HCEC 1CT (cell line): ENCODE data around the gene UBL5.
"Not testable (repeated sequence)": the region's sequence is repeated elsewhere in the genome, so short reads cannot be mapped to it uniquely, and the experiment has no call there.

Experiments used
- DNase-seq: peaks from one replicate; pipeline ENCODE4 v3.0.0-alpha.2; 2017

UBL5 gene

DNA sequence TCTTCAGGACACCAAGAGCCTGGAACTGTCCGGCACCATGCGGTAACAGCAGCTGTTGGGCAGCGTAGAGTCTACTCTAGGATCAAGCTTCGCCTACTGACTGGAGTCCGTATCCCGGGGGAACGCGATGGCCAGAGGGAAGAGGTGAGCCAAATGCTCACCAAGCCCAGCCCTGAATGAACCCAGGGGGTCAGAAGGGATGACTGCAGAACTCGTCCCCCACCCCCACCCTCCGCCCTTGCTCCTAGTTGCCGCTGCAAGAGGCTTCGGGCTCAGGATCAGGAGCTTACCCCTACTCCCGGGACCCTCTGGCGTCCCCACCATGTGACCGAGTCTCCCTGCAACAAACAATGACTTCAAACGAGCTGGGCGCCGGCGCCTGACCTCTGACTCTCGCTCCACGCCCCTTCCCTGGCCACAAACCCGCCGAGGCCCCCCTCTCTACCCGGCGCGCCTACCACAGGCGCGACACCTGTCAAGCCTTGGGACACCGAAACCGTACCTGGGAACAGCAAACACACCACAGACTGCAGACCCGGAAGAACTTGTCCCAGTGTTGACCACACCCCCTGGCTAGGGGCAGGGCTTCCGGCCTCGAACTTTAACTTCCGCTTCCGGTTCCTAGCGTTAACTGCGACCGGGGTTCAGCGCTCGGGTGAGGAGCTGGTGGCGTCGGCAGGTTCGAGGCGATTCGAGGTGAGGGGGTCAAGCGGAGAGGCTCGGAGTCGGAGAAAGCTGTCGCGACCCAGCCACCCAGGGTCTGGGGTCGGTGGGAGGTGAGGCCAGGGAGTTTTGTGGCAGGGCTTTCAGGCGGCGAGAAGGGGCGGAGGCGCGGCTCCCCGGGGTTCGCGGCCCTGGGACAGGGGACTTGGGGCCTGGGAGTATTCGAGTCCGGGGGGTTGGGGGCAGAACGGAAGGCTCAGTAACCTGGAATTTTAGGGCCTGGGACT is at the start of gene UBL5:
UBL5 (plus strand) TSS at position 630 of the 950 bp plus-strand sequence. CDS start 420 bp downstream, outside the sequence.
- DNase-seq: peak; percentile 85

GRCh38 chr19:9782338-9782737 is 45.4 kb upstream of the UBL5 start:
- DNase-seq: no peak

GRCh38 chr19:9784163-9784496 is 43.6 kb upstream of the UBL5 start:
- not testable (repeated sequence) for DNase-seq

DNA sequence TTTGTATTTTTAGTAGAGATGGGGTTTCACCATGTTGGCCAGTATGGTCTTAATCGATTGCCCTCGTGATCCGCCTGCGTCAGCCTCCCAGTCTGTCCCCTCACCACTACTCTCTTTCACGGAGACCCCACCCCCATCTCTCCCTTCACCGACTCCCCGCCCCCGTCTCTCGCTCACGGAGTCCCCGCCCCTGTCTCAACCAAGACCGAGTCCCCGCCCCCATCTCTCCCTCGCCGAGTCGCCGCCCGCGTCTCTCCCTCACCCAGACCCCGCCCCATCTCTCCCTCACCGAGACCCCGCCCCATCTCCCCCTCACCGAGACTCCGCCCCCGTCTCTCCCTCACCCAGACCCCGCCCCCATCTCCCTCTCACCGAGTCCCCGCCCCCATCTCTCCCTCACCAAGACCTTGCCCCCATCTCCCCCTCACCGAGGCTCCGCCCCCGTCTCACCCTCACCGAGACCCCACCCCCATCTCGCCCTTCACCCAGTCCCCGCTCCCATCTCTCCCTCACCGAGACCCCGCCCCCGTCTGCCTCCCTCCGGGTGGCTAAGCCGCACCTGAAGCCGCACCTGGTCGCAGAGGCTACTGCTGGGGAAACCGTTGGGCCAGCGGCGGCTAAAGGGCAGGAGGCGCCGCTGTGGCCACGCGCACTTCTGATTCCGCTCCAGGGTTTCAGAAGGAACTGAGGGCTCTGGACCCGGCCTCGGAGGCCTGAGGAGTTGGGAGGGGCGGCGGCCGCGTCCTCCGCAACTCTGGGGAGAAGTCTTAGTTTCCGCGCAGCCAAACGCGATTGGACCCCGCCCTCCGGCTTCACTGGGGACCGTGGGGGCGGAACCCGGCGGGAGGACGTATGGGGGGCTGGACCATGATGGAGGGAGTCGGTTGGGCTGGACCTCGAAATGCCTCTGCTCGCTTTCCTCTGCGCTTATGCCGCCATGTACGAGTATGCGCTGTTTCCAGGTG is 42.1 kb upstream of the UBL5 start:
- peak; percentile 84 for DNase-seq

DNA sequence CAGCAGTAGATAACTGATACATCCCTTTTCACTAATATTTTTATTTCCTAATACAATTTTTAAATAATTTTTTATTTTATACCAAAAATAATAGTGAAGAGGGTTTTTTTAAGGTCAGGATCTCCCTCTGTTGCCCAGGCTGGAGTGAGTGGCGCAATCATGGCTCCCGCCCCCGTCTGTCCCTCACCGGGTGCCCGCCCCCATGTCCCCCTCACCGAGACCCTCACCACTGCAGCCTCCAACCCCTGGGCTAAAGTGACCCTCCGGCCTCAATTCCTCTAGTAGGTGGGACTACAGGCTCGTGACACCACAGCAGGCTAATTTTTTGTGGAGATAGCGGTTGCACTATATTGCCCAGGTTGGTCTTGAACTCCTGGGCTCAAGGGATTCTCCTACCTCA is 41.4 kb upstream of the UBL5 start:
- no peak for DNase-seq

DNA sequence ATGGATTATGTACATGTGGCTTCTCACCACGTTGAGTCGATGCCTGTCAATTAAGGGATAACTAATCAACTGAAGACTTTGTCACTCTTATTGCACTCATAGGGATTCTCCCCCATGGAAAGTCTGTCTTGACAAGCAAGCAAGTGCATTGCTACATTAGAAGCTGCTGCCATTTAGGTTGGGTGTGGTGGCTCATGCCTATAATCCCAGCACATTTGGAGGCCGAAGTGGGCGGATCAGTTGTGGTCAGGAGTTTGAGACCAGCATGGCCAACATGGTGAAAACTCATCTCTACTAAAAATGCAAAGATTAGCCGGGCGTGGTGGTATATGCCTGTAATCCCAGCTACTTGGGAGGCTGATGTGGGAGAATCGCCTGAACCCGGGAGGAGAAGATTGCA is 40.9 kb upstream of the UBL5 start:
- no peak for DNase-seq

DNA sequence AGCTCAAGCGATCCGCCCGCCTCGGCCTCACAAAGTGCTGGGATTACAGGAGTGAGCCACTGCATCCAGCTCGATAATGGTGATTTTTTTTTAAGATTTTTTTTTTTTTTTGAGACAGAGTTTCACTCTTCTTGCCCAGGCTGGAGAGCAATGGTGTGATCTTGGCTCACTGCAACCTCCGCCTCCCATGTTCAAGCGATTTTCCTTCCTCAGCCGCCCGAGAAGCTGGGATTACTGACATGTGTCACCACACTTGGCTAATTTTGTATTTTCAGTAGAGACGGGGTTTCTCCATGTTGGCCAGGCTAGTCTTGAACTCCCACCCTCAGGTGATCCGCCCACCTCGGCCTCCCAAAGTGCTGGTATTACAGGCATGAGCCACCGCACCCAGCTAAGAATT is 39.1 kb upstream of the UBL5 start:
- DNase-seq: not testable (repeated sequence)

- DNase-seq: no peak
Measured at GRCh38 chr19:9789066-9789465, 38.7 kb upstream of the UBL5 start.

GRCh38 chr19:9789579-9789978 is 38.1 kb upstream of the UBL5 start:
- DNase-seq: not testable (repeated sequence)

- DNase-seq: not testable (repeated sequence)
Measured at GRCh38 chr19:9791073-9791367, 36.7 kb upstream of the UBL5 start.

DNA sequence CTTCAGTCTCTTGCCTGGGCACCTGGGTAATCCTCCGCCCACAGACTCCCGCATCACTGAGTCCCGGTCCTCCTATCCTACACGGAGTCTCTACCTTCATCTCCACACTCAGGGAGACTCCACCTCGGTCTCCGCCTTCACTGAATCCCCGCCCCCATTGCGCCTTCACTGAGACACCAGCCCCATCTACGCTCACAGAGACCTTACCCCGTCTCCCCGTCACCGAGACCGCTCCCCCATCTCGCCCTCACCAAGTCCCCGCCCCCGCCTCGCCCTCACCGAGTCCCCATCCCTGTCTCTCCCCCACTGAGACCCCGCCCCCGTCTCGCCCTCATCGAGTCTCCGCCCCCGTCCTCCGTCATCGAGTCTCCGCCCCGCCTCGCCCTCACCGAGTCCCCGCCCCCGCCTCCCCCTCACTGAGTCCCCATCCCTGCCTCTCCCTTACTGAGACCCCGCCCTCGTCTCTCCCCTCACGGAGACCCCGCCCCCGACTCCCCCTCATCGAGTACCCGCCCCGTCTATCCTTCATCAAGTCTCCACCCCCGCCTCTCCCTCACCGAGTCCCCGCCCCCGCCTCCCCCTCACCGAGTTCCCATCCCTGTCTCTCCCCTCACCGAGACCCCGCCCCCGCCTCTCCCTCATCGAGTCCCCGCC is 36.0 kb upstream of the UBL5 start:
- peak; percentile 89 for DNase-seq

DNA sequence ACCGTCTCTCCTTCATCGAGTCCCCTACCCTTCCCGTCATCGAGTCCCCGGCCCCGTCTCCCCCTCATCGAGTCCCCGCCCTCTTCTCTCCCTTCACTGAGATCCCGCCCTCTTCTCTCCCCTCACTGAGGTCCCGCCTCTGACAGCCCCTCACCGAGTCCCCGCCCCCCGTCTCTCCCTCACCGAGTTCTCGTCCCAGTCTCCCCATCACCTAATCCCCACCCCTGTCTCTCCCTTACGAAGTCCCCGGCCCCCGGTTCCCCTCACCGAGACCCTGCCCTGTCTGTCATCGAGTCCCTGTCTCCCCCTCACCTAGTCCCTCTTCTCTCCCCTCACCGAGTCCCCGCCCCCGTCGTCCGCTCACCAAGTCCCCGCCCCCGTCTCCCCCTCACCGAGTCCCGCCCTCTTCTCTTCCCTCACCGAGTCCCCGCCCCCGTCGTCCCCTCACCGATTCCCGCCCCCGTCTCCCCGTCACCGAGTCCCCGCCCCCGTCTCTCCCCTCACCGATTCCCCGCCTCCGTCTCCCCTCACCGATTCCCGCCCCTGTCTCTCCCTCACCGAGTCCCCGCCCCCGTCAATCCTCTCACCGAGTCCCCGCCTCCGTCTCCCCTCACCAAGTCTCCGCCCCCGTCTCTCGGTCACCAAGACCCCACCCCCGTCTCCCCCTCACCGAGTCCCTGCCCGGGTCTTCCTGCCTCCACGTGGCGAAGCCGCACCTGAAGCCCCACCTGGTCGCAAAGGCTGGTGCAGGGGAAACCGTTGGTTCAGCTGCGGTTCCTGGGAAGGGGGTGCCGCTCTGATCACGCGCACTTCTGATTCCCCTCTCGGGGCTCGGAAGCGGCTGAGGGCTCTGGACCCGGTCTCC is 35.3 kb upstream of the UBL5 start:
- DNase-seq: peak; percentile 84

DNA sequence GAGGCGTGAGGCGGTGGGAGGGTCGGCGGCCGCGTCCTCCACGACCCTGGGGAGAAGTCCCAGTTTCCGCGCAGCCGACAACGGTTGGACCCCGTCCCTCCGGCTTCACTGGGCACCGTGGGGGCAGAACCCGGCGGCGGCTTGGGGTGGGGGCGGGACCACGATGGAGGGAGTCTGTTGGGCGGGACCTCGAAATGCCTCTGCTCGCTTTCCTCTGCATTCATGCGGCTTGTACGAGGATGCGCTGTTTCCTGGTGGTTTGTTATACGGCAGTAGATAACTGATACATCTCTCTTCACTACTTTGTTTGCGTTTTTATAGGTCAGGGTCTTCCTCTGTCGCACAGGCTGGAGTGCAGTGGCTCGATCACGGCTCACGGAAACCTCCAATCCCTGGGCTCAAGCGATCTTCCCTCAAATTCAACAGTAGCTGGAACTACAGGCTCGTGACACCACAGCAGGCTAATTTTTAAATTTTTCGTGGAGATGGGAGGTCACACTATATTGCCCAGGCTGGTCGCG is 34.6 kb upstream of the UBL5 start:
- no peak for DNase-seq

DNA sequence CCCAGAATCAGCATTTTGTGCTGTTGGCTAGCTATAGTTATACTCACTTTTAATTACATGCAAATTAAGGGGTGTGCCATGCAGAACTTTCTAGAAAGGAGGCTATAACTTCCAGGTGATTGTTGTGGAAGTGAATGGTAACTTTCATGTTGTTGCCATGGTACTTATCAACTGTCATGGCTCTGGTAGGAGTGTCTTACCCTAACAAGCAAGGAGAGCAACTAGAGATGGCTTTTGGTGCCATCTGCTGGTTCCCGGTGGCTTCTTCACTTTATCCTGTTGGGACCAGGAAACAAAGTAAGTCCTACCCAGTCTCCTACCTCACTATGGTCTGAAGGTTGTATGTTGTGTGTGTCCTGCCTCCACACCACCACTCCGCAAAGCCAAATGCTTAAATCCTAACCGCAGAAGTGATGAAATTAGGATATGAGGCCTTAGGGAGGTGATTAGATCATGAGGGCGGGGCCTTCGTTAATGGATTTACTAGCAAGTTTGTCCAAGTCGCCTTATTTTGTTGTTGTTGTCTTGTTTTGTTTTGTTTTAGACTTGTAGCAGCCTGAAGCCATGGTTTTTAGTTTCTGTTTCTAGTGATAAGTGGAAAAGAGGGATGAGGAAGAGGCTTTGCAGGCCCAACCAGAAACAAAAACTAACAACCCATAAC is 31.5 kb upstream of the UBL5 start:
- DNase-seq: peak; percentile 78

GRCh38 chr19:9797871-9798270 is 29.8 kb upstream of the UBL5 start:
- DNase-seq: no peak

- no peak for DNase-seq
Measured at GRCh38 chr19:9799162-9799561, 28.6 kb upstream of the UBL5 start.

GRCh38 chr19:9801976-9802375 is 25.7 kb upstream of the UBL5 start:
- no peak for DNase-seq

DNA sequence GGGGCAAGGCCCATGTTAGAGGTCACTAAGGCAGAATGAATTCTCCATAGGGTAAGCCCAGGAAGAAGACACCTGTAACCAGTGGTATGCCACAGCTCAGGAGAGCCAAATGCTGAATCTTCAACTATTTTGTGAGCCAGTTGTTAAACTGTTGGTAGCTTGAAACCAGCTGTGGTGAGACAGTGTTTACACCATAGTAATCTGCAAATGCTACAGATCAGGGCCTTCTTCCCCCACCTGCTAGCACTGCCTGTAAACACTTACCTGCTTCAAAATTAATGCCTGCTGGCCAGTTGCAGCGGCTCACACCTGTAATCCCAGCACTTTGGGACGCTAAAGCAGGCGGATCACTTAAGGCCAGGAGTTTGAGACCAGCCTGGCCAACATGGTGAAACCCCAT is 20.9 kb upstream of the UBL5 start:
- DNase-seq: no peak

GRCh38 chr19:9808855-9809824 is 18.6 kb upstream of the UBL5 start:
- DNase-seq: no peak

DNA sequence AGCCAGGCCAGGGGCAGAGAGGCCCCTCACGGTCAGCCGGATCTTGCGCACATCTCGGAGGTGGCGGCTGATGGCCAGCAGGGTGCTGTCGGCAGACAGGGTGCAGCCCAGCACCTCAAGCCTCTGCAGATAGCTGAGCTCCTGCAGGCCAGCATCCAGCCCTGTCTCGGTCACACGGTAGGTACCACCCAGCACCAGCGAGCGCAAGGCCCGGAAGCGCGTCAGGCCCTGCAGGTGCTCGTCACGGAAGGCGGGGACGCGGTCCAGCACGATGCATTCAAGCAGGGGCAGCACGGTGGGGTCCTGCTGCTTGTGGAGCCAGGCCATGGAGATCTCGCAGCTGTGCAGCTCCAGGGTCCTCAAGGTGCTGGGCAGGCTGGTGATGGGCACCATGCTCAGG is 16.6 kb upstream of the UBL5 start:
- no peak for DNase-seq
